NCI-H187 (cell line): Measurements from ENCODE around the gene NCAPD2.
A peak's percentile ranks its signal among the peaks of the same experiment; 100 is the strongest.
"Not testable (repeated sequence)": the region's sequence is repeated elsewhere in the genome, so short reads cannot be mapped to it uniquely, and the experiment has no call there.

Experiments used
- DNase-seq, 2 experiments: peaks; one replicate each; lab custom pipeline; 2025; lab: John Stamatoyannopoulos, UW

NCAPD2 gene

DNA sequence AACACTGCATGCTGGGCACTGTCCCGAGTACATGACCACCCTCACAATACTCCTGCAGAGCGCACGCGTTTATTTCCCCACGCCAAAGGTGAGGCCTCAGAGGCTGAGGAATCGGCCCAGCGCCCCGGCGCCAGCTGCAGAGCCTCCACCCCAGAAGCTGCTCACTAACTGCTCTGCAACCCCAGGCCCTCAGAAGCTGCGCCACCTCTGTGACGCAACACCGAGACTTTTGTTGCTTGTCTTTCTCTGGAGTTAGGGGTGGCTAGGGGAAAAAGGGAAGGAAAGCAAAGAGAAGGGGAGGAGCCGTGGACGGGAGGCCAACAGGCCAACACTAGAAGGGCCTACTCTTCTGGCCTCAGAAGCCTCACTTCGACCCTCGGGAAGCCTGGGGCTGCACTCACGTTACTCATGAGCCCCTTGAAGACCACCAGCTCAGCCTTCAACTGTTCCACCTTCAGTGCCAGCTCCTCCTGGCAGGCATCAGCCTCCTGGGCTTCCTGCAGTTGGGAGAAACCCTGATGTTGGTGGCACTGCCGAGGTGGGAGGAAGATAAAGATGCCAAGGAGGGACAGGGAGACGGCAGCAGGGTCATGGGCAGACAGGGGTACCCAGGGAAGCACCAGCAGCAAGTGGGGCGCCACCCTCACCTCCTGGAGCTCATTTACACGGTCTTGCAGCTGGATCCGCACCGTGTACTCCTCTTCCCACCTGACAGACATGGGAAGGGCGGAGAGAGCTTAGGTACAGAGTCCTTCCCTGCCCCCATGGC lies 56.6 kb downstream of the NCAPD2 start:
- DNase-seq = no peak

- no peak for DNase-seq
These were observed 57.2 kb downstream of the NCAPD2 start for GRCh38 chr12:6551063-6551461.

DNA sequence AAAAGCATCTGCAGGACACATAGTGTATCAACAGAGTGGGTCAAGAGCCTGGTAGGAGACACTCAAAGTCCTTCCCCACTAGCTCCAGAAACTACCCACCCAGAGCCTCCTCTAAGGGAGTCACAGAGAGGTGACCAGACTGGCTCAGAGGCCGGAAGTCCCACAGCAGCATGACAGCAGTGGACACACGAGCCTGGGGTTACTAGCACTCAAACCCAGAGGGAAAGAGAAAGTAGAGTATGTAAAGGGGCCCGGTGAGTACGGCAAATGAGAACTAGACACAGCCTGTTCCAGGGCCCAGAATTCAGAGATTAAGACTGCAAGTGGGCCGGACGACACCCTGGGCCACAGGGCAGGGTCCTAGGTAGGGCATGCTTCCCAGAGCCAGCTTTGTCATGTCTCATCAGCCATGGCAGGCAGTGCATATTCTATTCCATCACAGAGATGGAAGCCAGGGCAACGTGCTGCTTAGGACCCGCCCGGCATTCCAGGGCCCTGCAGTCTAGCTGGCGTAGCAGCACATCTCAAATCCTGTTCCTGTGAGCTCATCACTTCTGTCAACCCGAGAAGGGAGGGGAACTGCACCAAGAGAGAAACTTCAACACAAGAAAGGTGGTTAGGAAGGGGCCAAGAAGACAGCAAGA lies 57.7 kb downstream of the NCAPD2 start:
- no peak for DNase-seq

GRCh38 chr12:6552140-6552551 lies 58.2 kb downstream of the NCAPD2 start:
- DNase-seq = no peak

- DNase-seq = no peak
These were observed 59.4 kb downstream of the NCAPD2 start for GRCh38 chr12:6553051-6553868.

GRCh38 chr12:6554168-6555017 lies 60.5 kb downstream of the NCAPD2 start:
- peak in 1 of 2 experiments; percentile 26 for DNase-seq

- no peak for DNase-seq
These were observed 61.3 kb downstream of the NCAPD2 start for GRCh38 chr12:6555018-6555691.

- not testable (repeated sequence) for DNase-seq
These were observed 62.6 kb downstream of the NCAPD2 start for GRCh38 chr12:6556496-6556817.

DNA sequence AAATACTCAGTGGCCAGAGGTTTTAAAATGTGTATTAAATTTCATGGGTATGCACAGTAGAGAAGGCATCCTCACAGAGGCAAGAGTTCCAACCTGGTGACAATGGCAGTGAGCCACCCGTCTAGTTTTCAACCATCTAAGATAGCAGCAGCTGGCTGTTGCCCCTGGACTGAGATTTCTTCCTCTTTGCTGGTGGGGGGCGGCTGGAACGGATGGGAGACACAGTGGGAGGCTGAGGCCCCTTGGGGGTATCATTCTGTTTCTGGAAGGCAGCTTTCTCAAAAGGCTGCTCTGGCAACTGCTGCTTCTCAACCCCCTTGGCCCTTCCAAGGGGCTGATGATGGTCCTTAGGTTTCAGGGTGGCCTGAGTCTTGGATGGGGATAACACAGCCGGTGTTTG lies 63.0 kb downstream of the NCAPD2 start:
- no peak for DNase-seq

GRCh38 chr12:6558014-6558760 lies 64.3 kb downstream of the NCAPD2 start:
- not testable (repeated sequence) for DNase-seq

DNA sequence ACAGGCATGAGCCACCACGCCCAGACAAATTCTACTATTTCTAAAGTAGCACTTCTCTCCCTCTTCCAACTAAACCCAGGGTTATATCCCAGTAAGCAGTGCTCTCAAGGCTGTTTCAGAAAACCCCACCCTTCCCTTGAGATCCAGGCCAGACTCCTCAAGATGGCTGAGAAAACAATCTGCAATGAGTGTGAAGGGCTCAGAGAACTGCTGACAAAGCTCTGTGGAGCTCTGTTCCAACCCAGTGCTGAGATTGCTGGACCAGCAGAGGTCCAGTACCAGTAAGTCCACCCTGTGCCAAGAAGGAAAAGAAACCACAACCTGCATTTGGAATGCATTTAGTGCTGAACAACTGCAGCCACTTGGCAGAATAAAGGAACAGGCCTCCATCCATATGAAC lies 65.6 kb downstream of the NCAPD2 start:
- no peak for DNase-seq

GRCh38 chr12:6560501-6561205 lies 66.8 kb downstream of the NCAPD2 start:
- no peak for DNase-seq

DNA sequence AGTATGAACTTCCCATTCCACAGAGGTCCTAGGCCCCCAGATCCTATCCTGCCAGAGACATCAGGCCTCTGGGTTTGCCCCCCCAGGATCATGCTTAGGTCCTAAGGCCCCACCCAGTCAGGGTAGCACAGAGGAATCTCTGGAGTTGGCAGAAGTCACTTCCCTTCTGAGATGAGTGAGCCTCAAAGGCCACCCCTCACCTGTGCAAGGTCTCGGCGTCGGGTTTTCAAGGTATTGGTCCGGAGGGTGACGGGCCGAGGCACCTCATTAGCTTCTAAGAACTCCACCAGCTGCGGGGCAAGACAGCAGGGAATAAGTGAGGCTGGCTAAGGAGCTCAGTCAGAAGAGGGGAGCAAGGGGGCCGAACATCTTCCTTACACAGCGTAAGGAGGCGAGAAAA lies 69.0 kb downstream of the NCAPD2 start:
- no peak for DNase-seq

- no peak for DNase-seq
These were observed 69.6 kb downstream of the NCAPD2 start for GRCh38 chr12:6563448-6564050.

DNA sequence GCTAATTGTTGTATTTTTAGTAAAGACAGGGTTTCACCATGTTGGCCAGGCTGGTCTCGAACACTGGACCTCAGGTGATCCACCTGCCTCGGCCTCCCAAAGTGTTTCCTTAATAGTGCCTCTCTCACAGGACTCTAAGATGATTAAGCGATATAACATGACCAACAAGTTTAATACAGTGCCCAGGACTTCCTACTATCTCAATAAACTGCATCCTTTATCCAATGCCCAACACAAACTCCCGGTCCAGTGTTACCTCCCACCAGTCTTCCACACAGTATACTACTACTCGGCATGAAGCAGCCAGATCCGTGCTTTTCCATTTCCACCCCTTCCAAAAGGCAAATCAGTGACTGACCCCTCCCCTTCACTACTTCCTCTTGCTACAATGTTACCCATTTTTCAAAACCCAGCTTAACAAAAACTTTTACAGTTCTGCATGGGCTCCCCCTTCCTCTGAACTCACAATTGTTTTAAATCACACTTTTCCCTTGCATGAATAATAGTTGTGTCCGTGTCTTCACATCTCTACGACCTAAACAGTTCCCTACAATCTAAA lies 73.3 kb downstream of the NCAPD2 start:
- DNase-seq = no peak

DNA sequence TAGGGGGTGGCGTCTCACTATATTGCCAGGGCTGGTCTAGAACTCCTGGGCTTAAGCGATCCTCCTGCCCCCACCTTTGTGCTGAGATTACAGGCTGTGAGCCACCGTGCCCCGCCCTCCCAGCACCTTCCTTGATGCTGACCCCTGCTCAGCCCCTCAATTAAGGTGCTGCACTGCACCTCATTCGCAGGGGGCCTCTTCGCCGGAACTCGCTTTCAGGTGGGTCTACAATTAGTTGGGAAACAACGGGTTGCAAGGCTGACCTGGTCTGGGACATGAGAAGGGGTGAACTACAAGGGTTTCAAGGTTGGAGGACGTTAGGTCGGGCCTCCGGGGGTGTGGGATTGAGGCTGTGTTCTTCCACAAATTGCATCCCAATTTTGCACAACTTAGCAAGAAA lies 75.4 kb downstream of the NCAPD2 start:
- no peak for DNase-seq

DNA sequence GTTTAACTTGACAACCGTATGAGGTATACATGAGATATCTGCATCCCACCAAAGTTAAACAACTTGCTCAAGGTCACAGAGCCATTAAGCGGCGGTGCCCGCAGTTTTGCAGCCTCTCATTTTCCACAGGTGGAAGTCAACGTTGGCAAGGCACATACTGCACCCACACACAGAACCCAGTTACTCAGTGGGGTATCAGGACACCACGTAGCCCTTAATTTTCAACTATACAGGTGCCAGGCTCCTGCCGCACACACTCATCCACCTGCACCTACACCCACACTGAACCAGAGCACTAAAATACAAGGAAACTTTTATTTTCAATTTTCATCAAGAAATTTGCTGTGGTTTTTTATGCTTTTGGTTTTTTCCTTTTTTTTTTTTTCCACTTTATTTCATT lies 75.9 kb downstream of the NCAPD2 start:
- DNase-seq = no peak

DNA sequence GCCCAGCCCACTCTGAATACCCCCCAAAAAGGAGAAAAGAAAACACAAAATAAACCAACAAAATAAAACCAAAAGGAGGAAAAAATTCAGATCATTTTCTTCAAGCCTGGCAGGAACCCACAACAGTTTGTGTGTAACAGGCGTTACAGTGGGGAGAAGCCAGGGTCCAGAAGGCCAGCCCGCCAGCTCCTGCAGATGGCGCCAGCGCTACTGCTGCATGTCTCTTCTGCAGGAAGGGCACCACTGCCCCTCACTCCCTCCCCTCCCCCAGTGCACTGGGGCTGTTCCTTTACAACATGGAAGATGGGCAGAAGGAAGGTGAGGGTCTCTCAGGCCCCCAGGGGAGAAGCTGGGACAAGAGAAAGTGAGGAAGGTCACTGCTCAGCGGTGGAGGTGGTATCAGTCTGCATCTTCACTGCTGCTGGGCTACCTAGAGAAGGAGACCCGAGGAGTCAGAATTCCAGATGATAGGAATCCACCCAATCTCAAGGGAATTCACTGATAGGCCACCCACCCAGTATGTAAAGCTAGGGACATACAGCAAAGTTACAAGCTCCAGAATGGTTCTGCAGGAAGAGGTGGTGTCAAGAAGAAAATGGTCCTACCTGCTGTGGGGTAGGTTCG lies 76.5 kb downstream of the NCAPD2 start:
- DNase-seq = no peak

DNA sequence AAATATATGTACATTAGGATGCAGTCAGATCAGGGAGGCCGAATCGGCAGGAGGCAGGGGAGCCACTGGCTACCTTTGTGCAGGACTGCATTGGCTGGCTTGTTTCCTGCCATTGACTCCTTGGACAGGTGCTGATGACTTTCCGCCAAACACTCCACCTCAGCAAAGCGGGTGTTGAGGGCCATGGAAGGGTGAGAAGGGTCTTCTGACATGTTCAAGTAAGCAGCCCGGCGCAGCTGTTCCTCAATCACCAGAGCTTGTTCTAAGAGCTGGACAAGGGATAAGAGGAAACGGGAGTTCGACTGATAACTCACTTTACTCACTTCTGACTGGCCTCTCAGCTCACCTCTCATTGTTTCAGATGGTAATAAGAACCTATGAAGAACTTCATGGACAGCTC lies 79.1 kb downstream of the NCAPD2 start:
- no peak for DNase-seq
